HEK293 (cell line): ENCODE data around the gene C12orf57.

ENCODE experiments used
- CTCF ChIA-PET: fragments of 350-600 bp; formaldehyde crosslinking; extraction: SDS; loops from one replicate; lab custom pipeline; 2021; ENCODE audit warnings: antibody characterized with exemption; lab: Yijun Ruan, JAX
- POLR2A ChIA-PET: fragments of 300-600 bp; formaldehyde crosslinking; extraction: SDS; loops from one replicate; lab custom pipeline; 2020; ENCODE audit warnings: antibody characterized with exemption, inconsistent platforms; lab: Yijun Ruan, JAX
- H3K27ac ChIP-seq: fragments of 200-500 bp; sonication (Bioruptor generic); 2 replicates; pipeline ENCODE4 v1.5.1; 2014; ENCODE audit warnings: low read depth, low read length, control low read depth, inconsistent platforms; ENCODE audit errors: extremely low read depth
- H3K36me3 ChIP-seq, 2 experiments: fragments of 200-500 bp in 1 of 2; sonication (Bioruptor generic) in 1 of 2; 1 replicate in 1 of 2; 2 replicates in 1 of 2; pipeline ENCODE4 v1.5.1; 2014 to 2017; ENCODE audit warnings: inconsistent platforms in 2 of 2, low read length in 2 of 2; ENCODE audit not compliant: control insufficient read depth in 2 of 2, insufficient read depth in 1 of 2
- H3K4me1 ChIP-seq: fragments of 200-500 bp; sonication (Bioruptor generic); 2 replicates; pipeline ENCODE4 v1.5.1; 2014; ENCODE audit warnings: mild to moderate bottlenecking, low read length, inconsistent platforms; ENCODE audit not compliant: control insufficient read depth, insufficient read depth
- H3K4me3 ChIP-seq: 2 replicates; pipeline ENCODE4 v1.5.1; 2011; ENCODE audit warnings: low read depth, mild to moderate bottlenecking, control low read depth, low read length, moderate library complexity
- H3K9me3 ChIP-seq: fragments of 200-500 bp; sonication (Bioruptor generic); 2 replicates; pipeline ENCODE4 v1.5.1; 2014; ENCODE audit warnings: low read depth, low read length, inconsistent platforms; ENCODE audit not compliant: control insufficient read depth, insufficient read depth
- HOXD13 ChIP-seq: sonication (generic); formaldehyde crosslinking; IDR thresholded peaks from 2 replicates; pipeline ENCODE4 v1.8.0; 2022; ENCODE audit warnings: missing genetic modification reagents, borderline replicate concordance
- KLF1 ChIP-seq: fragments of 450-650 bp; formaldehyde crosslinking; IDR thresholded peaks from 2 replicates; pipeline ENCODE4 v1.5.1; 2016; ENCODE audit warnings: missing biosample characterization, missing genetic modification characterization
- PRDM1 ChIP-seq: fragments of 450-650 bp; formaldehyde crosslinking; IDR thresholded peaks from 2 replicates; pipeline ENCODE4; 2016; ENCODE audit warnings: missing biosample characterization, missing genetic modification characterization
- REPIN1 ChIP-seq: fragments of 450-650 bp; formaldehyde crosslinking; IDR thresholded peaks from 2 replicates; pipeline ENCODE4 v1.5.1; 2017; ENCODE audit warnings: missing biosample characterization, missing genetic modification characterization, low read depth
- SP7 ChIP-seq: fragments of 450-650 bp; formaldehyde crosslinking; IDR thresholded peaks from 2 replicates; pipeline ENCODE4 v1.5.1; 2016; ENCODE audit warnings: missing biosample characterization, missing genetic modification characterization
- TCF7L2 ChIP-seq: IDR thresholded peaks from 2 replicates; pipeline ENCODE4 v1.6.1; 2011; ENCODE audit warnings: low read depth, mild to moderate bottlenecking, inconsistent platforms, low read length, moderate library complexity, borderline replicate concordance
- TRIM28 ChIP-seq: IDR thresholded peaks from 2 replicates; pipeline ENCODE4 v1.6.1; 2011; ENCODE audit warnings: low read length, control low read depth, borderline replicate concordance
- ZEB2 ChIP-seq: fragments of 450-650 bp; formaldehyde crosslinking; IDR thresholded peaks from 2 replicates; pipeline ENCODE4 v1.5.1; 2016; ENCODE audit warnings: missing biosample characterization, missing genetic modification characterization
- ZNF133 ChIP-seq: fragments of 450-650 bp; formaldehyde crosslinking; IDR thresholded peaks from 2 replicates; pipeline ENCODE4 v1.5.1; 2016; ENCODE audit warnings: missing biosample characterization, missing genetic modification characterization
- ZNF354C ChIP-seq: fragments of 450-650 bp; formaldehyde crosslinking; IDR thresholded peaks from 2 replicates; pipeline ENCODE4 v1.5.1; 2016; ENCODE audit warnings: missing biosample characterization, missing genetic modification characterization, low read depth, borderline replicate concordance
- ZNF423 ChIP-seq: fragments of 450-650 bp; formaldehyde crosslinking; IDR thresholded peaks from 2 replicates; pipeline ENCODE4 v1.5.1; 2016; ENCODE audit warnings: missing biosample characterization, missing genetic modification characterization
- ZNF600 ChIP-seq: fragments of 450-650 bp; formaldehyde crosslinking; IDR thresholded peaks from 2 replicates; pipeline ENCODE4 v1.5.1; 2016; ENCODE audit warnings: missing biosample characterization, missing genetic modification characterization
- ZNF776 ChIP-seq: fragments of 450-650 bp; formaldehyde crosslinking; IDR thresholded peaks from 2 replicates; pipeline ENCODE4 v1.5.0; 2017; ENCODE audit warnings: missing biosample characterization, missing genetic modification characterization, borderline replicate concordance
- ZSCAN23 ChIP-seq: fragments of 450-650 bp; formaldehyde crosslinking; IDR thresholded peaks from 2 replicates; pipeline ENCODE4 v1.5.1; 2016; ENCODE audit warnings: missing biosample characterization, missing genetic modification characterization
- TF ChIP-seq, protein P1 (sequence below): fragments of 450-650 bp; formaldehyde crosslinking; IDR thresholded peaks from 2 replicates; pipeline ENCODE4 v1.5.1; 2016; ENCODE audit warnings: missing biosample characterization, missing genetic modification characterization
- TF ChIP-seq, protein P2 (sequence below): fragments of 450-650 bp; formaldehyde crosslinking; IDR thresholded peaks from 2 replicates; pipeline ENCODE4 v1.5.1; 2016; ENCODE audit warnings: missing biosample characterization, missing genetic modification characterization
- TF ChIP-seq, protein P3 (sequence below): fragments of 450-650 bp; formaldehyde crosslinking; IDR thresholded peaks from 2 replicates; pipeline ENCODE4 v1.5.1; 2016; ENCODE audit warnings: missing biosample characterization, missing genetic modification characterization
- TF ChIP-seq, protein P4 (sequence below): fragments of 450-650 bp; IDR thresholded peaks from 2 replicates; pipeline ENCODE4 v1.5.1; 2018; ENCODE audit warnings: missing biosample characterization, mild to moderate bottlenecking, missing genetic modification characterization

The C12orf57 gene

DNA sequence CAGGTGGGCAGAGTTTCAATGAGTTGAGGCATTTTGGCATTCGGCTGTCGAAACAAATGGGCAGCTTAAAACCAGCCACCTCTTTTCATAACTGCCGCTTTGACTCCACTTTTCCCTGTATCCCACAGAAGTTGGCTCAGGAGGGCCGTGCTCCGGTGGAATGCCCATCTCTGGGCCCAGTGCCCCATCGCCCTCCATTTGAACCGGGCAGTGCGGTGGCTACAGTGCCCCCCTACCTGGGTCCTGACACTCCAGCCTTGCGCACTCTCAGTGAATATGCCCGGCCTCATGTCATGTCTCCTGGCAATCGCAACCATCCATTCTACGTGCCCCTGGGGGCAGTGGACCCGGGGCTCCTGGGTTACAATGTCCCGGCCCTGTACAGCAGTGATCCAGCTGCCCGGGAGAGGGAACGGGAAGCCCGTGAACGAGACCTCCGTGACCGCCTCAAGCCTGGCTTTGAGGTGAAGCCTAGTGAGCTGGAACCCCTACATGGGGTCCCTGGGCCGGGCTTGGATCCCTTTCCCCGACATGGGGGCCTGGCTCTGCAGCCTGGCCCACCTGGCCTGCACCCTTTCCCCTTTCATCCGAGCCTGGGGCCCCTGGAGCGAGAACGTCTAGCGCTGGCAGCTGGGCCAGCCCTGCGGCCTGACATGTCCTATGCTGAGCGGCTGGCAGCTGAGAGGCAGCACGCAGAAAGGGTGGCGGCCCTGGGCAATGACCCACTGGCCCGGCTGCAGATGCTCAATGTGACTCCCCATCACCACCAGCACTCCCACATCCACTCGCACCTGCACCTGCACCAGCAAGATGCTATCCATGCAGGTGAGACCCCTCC, 5.2 kb upstream of the C12orf57 start:
- Histone ChIP-seq H3K27ac (peak overlapping the region; percentile 25; the same call in 1 of the 2 replicates), H3K4me3 (peak overlapping the region; percentile 13), H3K4me1 (peaks cover 6% of the 10 kb centered on the region), H3K9me3 (no peaks in the 10 kb centered on the region), H3K36me3 (peaks cover 28 to 66% of the 10 kb centered on the region in 2 experiments)
- ChIA-PET POLR2A (interaction anchor here (0.9 to 4.1 kb wide), 15 partner anchors 8 to 191 kb away, joined by 3 to 45 read pairs (median 5); partner anchors contain the start of genes SPSB2, TPI1 and USP5), CTCF (interaction anchor here (0.6 to 4.9 kb wide), 15 partner anchors 8 to 454 kb away, joined by 3 to 53 read pairs (median 5); partner anchors contain the start of genes CDCA3, SPSB2 and USP5)
- no peak for TF ChIP-seq PRDM1 (tag by site-specific recombination)
- TF ChIP-seq, protein P1, sequence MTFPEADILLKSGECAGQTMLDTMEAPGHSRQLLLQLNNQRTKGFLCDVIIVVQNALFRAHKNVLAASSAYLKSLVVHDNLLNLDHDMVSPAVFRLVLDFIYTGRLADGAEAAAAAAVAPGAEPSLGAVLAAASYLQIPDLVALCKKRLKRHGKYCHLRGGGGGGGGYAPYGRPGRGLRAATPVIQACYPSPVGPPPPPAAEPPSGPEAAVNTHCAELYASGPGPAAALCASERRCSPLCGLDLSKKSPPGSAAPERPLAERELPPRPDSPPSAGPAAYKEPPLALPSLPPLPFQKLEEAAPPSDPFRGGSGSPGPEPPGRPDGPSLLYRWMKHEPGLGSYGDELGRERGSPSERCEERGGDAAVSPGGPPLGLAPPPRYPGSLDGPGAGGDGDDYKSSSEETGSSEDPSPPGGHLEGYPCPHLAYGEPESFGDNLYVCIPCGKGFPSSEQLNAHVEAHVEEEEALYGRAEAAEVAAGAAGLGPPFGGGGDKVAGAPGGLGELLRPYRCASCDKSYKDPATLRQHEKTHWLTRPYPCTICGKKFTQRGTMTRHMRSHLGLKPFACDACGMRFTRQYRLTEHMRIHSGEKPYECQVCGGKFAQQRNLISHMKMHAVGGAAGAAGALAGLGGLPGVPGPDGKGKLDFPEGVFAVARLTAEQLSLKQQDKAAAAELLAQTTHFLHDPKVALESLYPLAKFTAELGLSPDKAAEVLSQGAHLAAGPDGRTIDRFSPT (tag by site-specific recombination) = peak; percentile 16; the same call in 1 of the 2 replicates

DNA sequence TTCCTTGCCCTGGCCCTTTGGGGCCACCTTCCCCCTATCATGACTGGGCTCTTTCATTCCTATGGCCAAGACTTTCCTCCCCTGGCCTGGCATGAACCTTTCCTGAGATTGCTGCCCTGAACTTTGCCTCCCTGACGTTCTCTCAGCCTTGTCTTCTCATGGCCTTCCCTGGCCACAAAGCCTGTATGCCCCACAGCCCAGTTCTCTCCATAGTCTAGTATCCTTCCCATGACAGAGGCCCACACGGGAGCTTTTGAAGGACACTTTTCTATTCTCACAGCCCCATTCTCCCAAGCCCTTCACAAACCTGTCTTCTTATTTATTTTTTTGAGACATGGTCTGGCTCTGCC, 4.7 kb upstream of the C12orf57 start:
- Histone ChIP-seq H3K9me3 (no peaks in the 10 kb centered on the region), H3K4me1 (peaks cover 6% of the 10 kb centered on the region), H3K4me3 (no peak overlapping the region)
- no peak for TF ChIP-seq REPIN1 (tag by site-specific recombination)
- no peak for TF ChIP-seq HOXD13
- TF ChIP-seq KLF1 (tag by site-specific recombination) = no peak
- TF ChIP-seq SP7 (tag by site-specific recombination) = no peak
- TF ChIP-seq, protein P2, sequence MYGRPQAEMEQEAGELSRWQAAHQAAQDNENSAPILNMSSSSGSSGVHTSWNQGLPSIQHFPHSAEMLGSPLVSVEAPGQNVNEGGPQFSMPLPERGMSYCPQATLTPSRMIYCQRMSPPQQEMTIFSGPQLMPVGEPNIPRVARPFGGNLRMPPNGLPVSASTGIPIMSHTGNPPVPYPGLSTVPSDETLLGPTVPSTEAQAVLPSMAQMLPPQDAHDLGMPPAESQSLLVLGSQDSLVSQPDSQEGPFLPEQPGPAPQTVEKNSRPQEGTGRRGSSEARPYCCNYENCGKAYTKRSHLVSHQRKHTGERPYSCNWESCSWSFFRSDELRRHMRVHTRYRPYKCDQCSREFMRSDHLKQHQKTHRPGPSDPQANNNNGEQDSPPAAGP (tag by site-specific recombination) = no peak
- TF ChIP-seq ZNF423 (tag by site-specific recombination) = no peak
- TF ChIP-seq TRIM28 = no peak
- no peak for TF ChIP-seq TCF7L2
- no peak for TF ChIP-seq ZNF354C (tag by site-specific recombination)
- no peak for TF ChIP-seq ZSCAN23 (tag by site-specific recombination)
- TF ChIP-seq ZNF776 (tag by site-specific recombination) = no peak
- TF ChIP-seq ZEB2 (tag by site-specific recombination) = no peak
- TF ChIP-seq, all 188 proteins: peak for 0
- ChIA-PET CTCF (interaction anchor here (0.9 to 4.9 kb wide), 7 partner anchors 9 to 174 kb away, joined by 3 to 53 read pairs (median 9); partner anchors contain the start of gene SPSB2), POLR2A (interaction anchor here (1.3 to 4.1 kb wide), 4 partner anchors 10 to 70 kb away, joined by 4 to 45 read pairs (median 14); partner anchors contain the start of genes SPSB2 and TPI1)
- peaks cover 22 to 60% of the 10 kb centered on the region in 2 experiments for H3K36me3 ChIP-seq
- no peak overlapping the region for H3K27ac ChIP-seq

DNA sequence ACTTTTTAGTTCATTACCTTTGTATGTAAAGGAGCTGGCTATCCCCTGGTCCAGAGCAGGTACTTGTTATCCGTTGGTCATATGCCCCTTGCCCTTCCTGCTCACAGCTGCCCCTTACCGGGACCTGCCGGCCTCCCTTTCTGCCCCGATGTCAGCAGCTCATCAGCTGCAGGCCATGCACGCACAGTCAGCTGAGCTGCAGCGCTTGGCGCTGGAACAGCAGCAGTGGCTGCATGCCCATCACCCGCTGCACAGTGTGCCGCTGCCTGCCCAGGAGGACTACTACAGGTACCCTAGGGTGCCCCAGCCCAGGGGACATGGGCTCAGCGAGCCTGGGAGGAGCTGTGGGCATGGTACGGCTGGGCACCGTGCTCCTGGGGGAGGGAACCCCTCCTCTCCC, 2.6 kb upstream of the C12orf57 start:
- peaks cover 17% of the 10 kb centered on the region for H3K4me1 ChIP-seq
- H3K27ac ChIP-seq = no peak overlapping the region
- no peak overlapping the region for H3K4me3 ChIP-seq
- CTCF ChIA-PET = interaction anchor here (0.6 to 2.5 kb wide), 4 partner anchors 17 to 172 kb away, joined by 3 to 10 read pairs (median 6); partner anchors contain the start of gene SPSB2
- no peaks in the 10 kb centered on the region for H3K9me3 ChIP-seq
- POLR2A ChIA-PET = interaction anchor here (0.7 to 3.0 kb wide), 3 partner anchors 16 to 72 kb away, joined by 3 to 18 read pairs (median 3); no protein-coding TSS in a partner anchor
- peaks cover 16 to 47% of the 10 kb centered on the region in 2 experiments; a peak in 2 of 3 replicates for H3K36me3 ChIP-seq
- TF ChIP-seq ZNF133 (tag by site-specific recombination) (no peak), ZNF600 (tag by site-specific recombination) (peak; percentile 41; the same call in 1 of the 2 replicates)
- TF ChIP-seq, protein P3, sequence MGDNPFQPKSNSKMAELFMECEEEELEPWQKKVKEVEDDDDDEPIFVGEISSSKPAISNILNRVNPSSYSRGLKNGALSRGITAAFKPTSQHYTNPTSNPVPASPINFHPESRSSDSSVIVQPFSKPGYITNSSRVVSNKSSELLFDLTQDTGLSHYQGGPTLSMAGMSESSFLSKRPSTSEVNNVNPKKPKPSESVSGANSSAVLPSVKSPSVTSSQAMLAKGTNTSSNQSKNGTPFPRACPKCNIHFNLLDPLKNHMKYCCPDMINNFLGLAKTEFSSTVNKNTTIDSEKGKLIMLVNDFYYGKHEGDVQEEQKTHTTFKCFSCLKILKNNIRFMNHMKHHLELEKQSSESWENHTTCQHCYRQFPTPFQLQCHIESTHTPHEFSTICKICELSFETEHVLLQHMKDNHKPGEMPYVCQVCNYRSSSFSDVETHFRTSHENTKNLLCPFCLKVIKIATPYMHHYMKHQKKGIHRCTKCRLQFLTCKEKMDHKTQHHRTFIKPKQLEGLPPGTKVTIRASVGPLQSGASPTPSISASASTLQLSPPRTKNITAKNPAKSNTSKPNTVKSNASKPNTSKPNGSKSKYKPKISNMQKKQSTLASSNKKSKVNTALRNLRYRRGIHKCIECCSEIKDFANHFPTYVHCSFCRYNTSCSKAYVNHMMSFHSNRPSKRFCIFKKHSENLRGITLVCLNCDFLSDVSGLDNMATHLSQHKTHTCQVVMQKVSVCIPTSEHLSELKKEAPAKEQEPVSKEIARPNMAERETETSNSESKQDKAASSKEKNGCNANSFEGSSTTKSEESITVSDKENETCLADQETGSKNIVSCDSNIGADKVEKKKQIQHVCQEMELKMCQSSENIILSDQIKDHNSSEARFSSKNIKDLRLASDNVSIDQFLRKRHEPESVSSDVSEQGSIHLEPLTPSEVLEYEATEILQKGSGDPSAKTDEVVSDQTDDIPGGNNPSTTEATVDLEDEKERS = no peak
- TF ChIP-seq, protein P4, sequence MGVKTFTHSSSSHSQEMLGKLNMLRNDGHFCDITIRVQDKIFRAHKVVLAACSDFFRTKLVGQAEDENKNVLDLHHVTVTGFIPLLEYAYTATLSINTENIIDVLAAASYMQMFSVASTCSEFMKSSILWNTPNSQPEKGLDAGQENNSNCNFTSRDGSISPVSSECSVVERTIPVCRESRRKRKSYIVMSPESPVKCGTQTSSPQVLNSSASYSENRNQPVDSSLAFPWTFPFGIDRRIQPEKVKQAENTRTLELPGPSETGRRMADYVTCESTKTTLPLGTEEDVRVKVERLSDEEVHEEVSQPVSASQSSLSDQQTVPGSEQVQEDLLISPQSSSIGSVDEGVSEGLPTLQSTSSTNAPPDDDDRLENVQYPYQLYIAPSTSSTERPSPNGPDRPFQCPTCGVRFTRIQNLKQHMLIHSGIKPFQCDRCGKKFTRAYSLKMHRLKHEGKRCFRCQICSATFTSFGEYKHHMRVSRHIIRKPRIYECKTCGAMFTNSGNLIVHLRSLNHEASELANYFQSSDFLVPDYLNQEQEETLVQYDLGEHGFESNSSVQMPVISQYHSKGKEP (tag by site-specific recombination) = peak; percentile 77
